Measurements from ENCODE around the gene MOB3A.

The MOB3A gene

DNA sequence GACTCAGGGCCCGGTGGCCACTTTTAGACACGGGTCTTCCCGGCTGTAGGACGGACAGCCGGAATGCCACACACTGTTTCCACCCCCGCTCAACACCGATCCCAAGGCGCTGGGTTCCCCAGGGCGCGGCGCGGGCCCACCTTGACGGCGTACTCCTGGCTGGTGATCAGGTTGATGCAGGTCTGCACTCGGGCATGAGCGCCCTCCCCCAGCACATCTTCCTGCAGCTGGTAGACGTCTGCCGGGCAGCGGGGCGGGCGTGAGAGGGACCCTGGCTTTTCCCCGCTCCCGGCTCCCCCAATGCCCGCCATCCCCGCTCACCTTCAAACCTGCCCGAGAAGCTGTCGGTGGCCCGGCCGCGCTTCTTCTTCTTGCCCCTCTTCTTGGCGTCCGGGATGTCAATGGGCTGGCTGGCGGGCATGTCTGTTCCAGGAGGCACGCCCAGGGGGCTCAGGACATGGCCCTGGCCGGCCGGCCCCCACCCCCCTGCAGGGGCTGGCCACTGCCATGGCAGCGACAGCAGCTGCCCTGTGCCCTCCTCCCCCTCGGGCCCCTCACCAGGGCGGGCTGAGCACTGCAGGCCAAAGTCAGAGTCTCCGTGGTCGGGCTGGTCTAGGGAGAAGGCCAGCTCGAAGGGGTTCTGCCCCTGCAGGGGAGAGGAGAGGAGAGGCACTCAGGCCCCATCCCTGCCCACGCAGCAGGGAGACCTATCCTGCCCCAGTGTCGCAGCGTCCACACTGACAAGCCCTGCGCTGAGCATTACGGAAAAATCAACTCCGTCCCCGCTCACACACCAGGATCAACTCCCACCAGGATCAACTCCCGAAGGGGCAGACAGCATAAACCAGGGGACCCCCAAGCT is 49.8 kb downstream of the MOB3A start:
- DNase-seq (ENCODE audit: low read depth, low spot score), result no peak

DNA sequence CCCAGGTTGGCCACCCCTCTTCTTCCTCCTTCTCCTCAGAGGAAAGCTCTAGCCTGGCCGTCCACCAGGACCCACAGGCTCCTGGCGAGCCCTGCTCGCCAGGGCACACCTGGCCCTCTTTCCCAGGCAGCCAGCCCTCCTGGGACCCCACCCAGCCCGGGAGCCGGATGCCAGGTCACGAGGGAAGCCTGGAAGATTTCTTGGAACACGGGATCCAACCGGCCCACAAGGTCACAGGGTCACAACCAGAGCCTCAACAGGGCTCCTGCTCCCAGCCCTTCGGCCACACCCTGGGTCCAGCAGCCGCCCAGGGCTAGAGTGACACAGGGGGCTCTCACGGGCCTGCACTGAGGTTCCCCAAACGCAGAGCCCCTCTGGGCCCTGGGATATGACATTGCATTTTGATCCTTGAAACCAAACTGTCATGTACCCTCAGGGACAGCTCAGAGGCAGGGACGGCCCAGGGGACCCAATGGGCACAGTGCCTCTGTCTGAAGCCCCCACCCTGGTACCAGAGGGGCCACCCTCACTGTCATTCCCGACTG is 50.6 kb downstream of the MOB3A start:
- no peak for DNase-seq (ENCODE audit: low read depth, low spot score)

DNA sequence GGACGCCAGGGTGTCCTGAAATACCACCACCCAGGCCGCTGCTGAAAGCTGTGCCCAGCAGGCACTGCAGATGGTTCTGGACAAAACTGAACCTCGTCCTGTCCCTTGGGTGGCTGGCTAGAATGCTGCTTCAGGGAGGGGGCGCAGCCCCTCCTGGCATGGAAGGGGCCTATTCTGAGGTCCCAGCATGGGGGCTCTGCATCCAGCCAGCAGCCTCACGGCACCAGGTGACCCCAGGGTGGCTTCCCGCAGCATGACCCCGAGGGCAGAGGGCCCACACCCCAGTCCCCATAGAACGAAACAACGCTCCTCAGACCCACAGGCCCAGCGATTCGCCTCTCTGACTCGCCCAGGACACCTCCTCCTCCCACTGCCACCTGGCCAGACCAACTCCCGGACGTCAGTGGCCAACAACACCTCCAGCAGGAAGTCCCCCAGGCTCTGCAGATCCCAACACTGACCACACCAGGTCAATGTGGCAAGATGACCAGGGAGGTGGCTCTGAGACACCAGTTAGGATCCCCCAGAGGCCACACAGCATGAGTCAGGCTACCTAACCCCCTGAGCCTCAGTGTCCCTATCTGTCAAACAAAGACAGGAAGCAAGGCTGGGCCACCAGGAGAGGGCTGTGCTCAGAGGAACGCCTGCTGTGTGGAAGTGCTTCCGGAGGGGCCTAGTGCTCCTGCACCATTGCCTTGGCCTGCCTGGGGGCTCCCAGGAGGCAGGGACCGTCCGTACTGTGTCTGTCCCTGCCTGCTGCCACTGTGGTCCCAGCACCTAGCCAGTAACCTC is 51.2 kb downstream of the MOB3A start:
- DNase-seq (ENCODE audit: low read depth, low spot score), result no peak

DNA sequence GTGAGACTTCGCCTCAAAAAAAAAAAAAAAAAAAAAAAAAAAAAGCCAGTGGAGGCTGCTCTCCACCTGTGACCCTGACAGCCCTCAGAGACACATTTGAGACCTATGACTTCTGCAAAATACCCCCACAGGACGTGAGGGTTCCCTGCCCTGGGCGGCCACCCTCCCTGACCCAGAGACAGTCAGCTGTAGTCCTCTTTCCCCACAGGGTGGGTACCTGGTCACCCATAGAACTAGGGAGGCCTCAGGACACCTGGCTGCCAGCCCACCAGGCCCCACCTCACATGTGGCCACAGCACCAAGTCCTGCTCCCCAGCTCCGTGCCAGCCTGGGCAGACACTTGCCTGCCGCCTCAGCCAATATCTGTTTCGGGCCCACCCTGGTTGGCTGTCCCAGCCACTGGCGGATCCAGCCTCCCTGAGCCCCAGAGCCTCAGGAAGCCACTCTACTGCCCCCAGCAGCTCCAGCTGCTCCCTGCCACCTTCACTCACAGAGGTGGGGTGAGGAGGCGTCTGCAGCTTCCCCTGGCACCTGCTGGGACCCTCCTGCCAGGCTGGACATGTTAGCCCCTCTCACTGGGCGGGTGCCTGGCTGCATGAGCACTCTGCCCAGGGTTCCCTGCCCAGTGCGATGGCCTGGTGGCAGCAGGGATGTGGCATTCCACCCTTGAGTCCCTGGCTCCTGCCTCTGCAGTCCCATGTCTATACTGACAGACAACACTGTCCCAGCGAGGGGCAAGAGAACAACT is 52.0 kb downstream of the MOB3A start:
- DNase-seq (ENCODE audit: low read depth, low spot score), result no peak

DNA sequence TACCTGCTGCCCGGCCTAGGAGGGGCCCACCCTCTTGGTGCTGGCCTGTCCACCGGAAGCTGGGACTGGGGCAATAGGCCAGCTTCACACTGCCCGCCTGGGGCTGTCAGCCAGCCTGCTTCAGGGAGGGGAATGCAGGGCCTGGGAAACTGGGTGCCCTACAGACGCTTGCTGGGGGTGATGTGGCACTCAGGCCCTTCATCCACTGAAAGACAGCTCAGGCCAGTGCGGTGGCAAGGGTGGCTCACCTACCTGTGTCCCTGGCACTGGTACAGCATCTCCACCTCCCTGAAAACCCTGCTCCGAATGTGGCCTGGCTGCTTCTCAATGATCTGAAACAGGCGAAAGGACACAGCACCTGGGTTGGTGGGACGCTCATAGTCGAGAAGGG is 52.9 kb downstream of the MOB3A start:
- no peak for DNase-seq (ENCODE audit: low read depth, low spot score)

DNA sequence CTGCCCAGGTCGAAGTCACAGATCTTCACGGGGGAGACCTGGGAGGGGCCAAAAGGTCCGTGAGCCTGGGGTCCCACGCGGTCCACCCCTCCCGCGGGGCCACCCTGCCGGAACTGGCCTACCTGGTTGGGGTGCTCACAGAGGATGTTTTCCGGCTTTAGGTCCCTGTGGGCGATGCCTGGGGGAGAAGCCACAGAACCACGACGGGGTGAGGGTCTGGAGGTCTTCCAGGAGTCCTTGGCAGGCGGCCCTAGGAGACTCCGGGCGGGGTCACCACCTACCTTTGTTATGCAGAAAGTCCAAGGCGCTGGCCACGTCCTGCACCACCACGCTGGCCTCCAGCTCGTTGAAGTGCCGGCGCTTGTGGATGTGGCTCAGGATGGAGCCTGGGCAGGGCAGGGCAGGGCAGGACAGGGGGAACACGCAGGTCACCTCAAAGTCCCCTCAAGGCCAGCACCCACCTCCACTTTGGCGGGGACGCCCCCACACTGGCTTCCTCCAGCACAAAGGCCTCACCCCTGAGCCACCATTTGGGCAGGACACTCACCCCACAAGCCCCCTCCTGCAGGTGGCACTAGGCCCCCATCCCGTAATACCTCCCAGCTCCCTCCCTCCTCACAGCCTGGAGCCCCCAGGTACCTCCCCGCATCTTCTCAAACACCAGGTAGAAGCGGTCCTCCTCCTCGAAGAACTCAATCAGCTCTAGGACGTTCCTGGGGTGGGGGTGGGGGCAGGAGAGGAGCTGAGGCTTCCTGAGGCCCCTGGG is 53.5 kb downstream of the MOB3A start:
- DNase-seq (ENCODE audit: low read depth, low spot score), result no peak

DNA sequence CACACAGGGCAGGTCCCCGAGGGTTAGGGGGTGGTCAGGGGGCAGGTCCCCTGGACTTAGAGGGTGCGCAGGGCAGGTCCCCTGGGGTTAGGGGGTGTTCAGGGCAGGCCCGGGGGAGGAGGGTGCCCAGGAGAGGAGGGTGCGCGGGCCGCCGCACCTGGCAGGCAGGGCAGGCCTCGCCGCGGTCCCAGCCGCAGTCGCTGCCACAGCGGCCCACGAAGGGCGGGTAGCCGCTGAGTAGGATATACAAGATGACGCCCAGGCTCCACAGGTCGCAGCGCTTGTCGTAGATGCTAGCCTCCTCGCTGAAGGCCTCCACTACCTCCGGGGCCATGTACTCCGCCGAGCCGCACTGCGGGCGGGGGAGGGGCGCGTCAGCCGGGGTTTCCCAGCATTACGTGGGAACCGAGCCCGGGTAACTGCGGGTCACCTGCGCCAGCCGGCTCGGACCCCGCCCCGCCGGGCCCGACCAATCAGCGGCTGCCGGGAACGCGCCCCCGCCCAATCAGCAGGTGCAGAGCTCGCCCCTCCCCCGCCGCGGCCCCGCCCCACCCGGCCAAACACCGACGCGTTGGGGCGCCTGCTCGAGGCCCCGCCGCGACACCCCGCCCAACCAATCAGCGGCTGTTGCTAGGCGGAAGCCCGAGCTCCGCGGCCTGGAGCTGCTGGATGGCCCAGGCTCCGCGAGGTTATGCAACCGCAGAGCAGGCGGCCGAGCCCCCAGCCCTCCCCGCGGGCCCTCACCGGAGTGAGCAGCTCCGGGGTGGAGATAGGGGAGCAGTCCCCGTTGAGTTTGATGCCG is 54.2 kb downstream of the MOB3A start:
- DNase-seq (ENCODE audit: low read depth, low spot score), result no peak

DNA sequence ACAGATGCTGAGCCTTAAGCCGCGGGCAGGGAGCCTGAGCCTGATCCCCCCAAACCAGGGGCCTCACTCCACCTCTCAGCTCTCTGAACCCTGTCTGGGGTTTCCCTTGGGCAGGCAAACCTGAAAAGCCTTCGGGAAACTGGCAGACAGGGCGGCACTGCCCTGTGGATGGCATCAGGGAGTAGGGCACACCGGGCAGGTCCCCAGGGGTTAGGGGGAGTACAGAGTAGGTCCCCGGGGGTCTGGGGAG is 54.8 kb downstream of the MOB3A start:
- DNase-seq (ENCODE audit: low read depth, low spot score), result no peak

DNA sequence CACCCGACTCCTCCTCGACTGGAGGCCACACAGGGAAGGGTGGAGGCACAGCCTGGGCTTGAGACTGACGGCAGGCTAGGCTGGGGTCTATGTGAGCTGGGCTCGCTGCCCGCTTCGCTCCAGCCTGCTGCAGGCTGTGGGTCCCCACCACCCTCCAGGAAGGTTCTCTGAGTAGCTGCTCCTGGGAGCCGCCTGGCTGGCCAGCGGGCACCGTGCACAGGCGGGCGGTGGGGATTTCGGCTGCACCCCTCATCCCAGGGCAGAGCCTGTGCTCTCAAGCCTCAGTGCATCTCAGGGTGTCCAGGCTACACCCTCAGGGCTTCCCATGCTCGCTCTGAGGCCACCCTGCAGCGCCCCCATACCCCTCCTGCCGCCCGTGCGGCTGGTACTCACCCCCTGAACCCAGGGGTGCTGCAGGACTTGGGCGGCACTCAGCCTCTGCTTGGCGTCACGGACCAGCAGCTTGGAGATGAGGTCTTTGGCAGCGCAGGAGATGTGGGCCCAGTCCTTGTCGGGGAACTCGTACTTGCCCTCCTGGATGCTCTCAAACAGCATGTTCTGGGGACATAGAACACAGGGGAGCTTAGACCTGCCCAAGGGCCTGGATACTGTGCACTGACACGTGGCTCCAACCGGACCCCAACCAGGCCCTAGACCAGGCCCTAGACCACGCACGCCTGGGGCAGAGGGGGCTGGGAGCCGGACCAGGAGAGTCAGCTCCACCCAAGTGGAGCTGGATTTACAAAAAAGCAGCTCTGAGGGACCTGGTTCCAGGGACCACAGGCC is 55.3 kb downstream of the MOB3A start:
- DNase-seq (ENCODE audit: low read depth, low spot score), result no peak

DNA sequence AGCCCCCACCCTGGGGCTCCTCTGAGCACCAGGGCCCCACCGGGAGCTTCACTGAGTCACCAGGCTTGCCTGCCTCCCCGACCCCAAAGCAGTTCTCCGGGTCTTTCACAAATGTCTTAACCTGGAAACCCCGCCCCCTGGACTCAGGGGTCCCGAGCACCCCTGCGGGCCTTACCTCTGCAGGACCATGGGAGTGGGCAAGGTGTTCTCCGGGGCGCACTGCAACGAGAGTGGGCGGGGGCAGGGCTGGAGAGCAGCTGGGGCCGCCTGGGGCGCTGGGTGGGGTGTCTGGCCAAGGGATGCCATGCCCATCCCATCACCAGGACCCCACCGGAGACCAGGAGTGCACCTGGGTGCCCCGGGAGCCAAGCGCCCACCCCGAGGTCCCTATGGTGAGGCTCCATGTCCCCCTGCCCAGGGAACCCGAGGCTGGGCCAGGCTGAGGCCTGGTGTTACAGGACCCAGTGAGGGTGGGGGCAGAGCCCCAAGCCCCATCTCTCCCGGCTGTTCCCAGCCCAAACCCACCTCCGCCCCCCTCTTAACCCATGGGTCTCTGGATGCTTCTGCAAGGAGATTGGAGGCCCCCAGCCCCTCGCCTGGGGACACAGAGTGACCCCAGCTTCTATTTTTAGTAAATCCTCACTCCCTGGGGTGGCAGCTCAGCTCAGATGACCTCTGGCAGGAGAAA is 56.0 kb downstream of the MOB3A start:
- no peak for DNase-seq (ENCODE audit: low read depth, low spot score)

DNA sequence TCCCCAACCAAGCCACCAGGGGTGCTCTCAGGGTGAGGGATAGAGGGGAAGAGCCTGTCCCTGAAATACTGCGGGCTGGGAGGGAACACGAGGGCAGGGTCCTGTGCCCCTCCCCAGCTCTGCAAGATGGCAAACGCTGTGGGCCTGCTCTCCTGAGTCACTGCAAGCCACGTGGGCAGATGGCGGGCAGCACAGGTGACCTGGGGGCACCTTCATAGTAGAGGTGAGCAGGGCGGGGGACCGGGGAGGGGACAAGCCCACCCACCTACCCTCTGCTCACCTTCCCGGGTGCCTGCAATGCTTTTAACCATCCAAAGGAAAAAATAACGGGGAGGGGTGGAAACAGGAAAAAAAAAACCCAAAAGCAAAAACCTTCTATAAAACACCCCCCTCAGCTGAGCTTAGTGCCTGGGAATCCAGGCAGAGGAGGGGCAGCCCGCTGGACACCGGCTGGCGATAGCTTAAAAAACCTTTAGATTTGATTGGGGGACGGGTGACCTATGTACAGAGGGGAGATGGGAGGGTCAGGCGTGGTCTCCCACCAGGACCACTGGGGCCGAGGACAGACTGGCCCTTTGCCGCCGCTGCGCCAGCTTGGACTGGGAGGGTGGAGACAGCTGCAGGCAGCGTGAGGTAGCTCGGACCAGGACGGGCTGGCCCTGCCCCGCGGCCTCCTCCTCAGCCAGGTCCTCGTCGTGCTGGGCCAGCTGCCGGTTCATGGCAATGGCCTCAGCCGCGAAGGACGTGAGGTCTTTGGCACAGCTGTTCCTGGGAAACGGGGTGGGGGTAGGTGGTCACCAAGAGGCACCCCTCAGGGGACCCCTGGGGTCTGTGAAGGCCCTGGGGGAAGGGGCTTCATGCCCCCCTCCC is 56.8 kb downstream of the MOB3A start:
- DNase-seq (ENCODE audit: low read depth, low spot score), result no peak

DNA sequence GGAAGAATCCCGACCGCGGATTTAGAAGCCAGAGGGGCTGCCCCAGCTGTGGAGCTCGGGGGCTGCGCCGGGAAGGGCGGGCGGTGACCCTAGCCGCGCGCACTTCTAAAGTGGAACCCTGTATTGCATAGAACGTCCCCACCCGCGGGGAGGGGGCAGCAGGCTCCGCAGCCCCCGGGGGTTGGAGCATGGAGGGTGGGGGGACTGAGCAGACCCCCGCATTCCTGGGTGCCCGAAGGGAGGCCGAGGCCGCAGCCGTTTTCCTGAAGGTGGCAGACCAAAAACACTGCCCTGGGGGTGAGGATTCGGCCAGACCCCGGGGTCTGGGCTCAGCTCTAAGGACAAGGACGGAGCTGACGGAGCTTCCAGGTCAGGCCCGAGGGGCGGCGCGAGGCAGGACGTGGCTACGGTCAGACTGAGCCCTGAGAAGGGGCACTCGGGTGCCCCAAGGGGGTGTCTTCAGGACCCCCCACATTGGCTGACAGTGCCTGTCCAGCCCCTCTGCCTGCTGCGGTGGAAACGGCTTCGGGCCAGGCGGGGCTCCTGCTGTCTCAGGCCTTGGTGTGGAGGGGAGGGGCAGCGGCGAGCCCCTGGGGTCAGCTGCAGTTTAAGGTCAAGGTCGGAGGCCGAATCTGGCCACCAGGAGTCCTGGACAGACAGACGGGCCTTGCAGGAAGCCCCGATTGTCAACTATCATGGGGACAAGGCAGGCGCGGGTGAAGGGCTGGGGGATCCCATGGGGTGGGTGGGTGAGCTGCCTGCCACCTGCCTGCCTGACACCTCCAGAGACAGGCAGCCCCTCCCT is 57.6 kb downstream of the MOB3A start:
- DNase-seq (ENCODE audit: low read depth, low spot score), result no peak

DNA sequence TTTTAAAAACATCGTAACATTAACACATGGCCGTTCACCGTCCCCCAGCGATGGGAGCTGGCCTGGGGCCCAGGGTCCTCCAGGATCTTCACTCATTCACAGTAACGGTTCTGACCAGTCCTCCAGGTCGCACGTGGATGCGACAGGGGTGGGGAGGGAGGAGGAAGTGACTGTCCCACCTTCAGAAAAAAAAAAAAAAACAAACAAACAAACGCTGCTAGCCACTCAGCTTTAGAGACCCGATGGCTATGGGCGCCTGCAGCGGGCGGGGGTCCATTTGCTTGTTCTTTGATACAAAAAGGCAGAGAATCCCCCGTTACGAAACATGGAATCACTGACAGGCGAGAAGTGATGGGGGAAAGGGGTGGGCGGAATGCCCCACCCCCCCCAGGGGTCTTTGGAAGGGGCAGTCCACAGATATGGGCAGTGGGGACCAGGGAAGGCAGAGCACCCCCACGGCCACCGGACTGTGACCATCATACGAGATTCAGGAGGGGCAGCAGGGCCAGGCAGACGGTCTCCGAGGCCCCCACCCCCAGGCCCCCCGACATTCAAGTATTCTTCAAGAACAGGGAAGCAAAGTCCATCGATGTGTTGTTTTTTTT is 58.4 kb downstream of the MOB3A start:
- DNase-seq (ENCODE audit: low read depth, low spot score), result no peak

DNA sequence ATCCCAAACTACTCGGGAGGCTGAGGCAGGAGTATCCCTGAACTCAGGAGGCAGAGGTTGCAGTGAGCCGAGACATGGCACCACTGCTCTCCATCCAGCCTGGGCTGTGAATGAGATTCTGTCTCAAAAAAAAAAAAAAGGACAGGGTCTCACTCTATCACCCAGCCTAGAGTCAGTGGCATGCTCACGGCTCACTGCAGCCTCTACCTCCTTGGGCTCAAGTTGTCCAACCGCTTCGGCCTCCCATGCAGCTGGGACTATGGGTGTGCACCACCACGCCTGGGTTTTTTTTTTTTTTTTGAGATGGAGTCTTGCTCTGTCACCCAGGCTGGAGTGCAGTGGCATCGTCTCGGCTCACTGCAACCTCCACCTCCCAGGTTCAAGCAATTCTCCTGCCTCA is 59.7 kb downstream of the MOB3A start:
- no peak for DNase-seq (ENCODE audit: low read depth, low spot score)

DNA sequence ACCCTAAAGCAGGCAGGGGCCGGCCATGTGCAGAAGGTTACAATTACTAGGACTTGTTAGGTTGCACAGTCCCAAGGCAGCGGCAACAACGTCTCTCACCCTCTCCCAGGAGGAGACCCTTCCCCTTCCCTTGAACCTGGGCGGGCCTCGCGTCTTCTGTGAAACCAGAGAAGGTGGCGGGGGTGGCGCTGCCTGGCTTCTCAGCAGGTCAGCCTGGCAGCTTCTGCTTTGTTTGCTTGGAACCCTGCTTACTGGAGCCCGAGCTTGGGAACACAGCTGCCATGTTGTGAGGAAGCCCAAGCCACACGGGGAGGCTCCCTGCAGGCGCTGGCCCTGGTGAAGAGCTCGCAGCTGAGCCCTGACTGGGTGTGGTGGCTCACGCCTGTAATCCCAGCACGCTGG is 60.5 kb downstream of the MOB3A start:
- DNase-seq (ENCODE audit: low read depth, low spot score), result no peak

DNA sequence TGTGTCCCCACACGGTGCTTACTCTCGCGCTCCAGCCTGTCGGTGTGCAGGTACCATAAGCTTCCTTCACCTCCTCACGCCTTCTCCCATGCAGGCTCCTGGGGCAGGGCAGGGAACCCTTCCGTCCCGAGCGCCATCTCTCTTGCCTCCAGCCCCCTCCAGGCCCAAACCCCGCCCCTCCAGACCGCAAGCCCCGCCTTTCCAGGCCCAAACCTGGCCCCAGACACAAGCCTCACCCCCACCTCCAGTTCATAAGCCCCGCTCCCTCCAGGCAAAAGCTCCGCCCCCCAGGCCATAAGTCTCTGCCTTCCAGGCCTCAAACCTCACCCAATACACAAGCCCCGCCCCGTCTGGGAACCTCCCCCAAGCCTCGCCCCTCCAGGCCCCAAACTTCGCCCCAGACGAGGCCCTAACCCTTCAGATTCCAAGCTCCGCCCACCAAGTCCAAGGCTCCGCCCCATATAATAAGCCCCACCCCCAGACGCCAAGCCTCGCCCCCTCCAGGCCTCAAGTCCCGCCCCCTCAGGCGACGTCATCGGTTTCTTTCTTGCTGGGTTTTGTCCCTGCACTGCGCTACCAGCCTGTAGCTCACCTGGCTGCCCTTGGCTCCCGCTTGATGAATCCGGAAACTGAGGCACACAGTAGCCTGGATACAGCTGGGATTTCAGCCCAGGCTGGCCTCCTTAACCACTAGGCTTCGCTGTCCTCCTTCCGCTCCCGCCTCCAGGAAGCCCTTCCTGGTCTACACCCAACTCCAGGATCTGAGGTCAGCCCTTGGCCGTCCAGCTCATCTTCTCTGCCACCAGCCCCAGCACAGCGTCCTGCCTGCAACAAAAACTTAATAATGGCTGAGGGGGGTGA is 61.2 kb downstream of the MOB3A start:
- no peak for DNase-seq (ENCODE audit: low read depth, low spot score)
